HCT116 (cell line): ENCODE measurements around the gene SMARCA4.

ENCODE experiments used
- CTCF ChIP-seq, 3 experiments: fragments of 200-600 bp in 1 of 3; sonication (generic) in 1 of 3; IDR thresholded peaks in 2 of 3; conservative IDR thresholded peaks in 1 of 3; 2 replicates each; pipeline ENCODE4 v1.5.1; 2012 to 2017; ENCODE audit warnings: low read depth in 2 of 3, low read length in 2 of 3, antibody characterized with exemption in 1 of 3, borderline replicate concordance in 1 of 3, control low read depth in 1 of 3, mild to moderate bottlenecking in 1 of 3, mixed read lengths in 1 of 3, mixed run types in 1 of 3, moderate library complexity in 1 of 3; ENCODE audit not compliant: insufficient read depth in 1 of 3
- EGR1 ChIP-seq: IDR thresholded peaks from 2 replicates; pipeline ENCODE4 v1.6.1; 2012; ENCODE audit warnings: low read depth
- EZH2 ChIP-seq: fragments of 200-600 bp; sonication (generic); IDR thresholded peaks from 2 replicates; pipeline ENCODE4 v1.6.1; 2017; ENCODE audit warnings: antibody characterized with exemption, mixed run types
- EZH2phosphoT487 ChIP-seq: fragments of 200-600 bp; IDR thresholded peaks from 2 replicates; pipeline ENCODE4 v1.6.1; 2018; ENCODE audit warnings: antibody characterized with exemption, borderline replicate concordance
- FOSL1 ChIP-seq: IDR thresholded peaks from 2 replicates; pipeline ENCODE4 v1.6.1; 2012; ENCODE audit warnings: low read depth
- POLR2A ChIP-seq: IDR thresholded peaks from 2 replicates; pipeline ENCODE4 v1.7.0; 2011; ENCODE audit warnings: borderline replicate concordance; ENCODE audit not compliant: insufficient read depth, insufficient read length; ENCODE audit errors: extremely low read depth
- POLR2AphosphoS5 ChIP-seq: IDR thresholded peaks from 2 replicates; pipeline ENCODE4 v1.6.1; 2011; ENCODE audit warnings: mild to moderate bottlenecking, low read depth, low read length, moderate library complexity
- RAD21 ChIP-seq: IDR thresholded peaks from 2 replicates; pipeline ENCODE4 v1.6.1; 2012; ENCODE audit warnings: low read depth, mild to moderate bottlenecking
- REST ChIP-seq: IDR thresholded peaks from 2 replicates; pipeline ENCODE4 v1.6.1; 2012; ENCODE audit warnings: low read depth
- TCF7L2 ChIP-seq: IDR thresholded peaks from 2 replicates; pipeline ENCODE4 v1.7.0; 2011; ENCODE audit warnings: borderline replicate concordance, inconsistent platforms; ENCODE audit not compliant: insufficient read depth, insufficient read length; ENCODE audit errors: extremely low read depth
- ZFX ChIP-seq: fragments of 450-650 bp; IDR thresholded peaks from 2 replicates; pipeline ENCODE4 v1.6.1; 2017
- ZNF274 ChIP-seq: fragments of 200-500 bp; sonication (Bioruptor generic); IDR thresholded peaks from 2 replicates; pipeline ENCODE4 v1.6.1; 2014; ENCODE audit warnings: mild to moderate bottlenecking, low read depth, low read length, inconsistent platforms

DNA sequence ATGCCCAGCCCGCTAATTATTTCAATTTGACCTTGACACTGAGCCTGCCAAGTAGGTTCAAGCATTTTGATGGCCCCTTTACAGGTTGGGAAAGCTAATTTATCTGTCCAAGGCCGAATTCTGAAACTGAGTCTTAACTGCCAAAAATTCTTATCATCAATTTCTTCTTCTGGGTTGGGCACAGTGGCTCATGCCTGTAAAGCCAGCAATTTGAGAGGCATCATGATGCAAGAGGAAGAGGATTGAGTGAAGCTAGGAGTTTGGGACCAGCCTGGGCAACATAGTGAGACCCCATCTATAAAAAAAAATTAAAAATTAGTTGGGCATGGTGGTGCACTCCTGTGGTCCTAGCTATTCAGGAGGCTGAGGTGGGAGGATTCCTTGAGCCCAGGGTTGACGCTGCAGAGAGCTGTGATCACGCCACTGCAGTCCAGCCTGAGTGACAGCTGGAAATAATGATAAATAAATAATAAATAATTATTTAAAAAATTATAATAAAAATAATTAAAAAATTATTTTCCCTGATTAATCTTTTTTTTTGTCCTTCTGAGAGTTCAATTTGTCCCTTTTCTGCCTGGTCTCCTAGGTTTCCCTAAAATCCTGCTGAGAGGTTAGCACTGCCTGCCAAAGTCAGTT lies 127.2 kb downstream of the SMARCA4 start:
- TF ChIP-seq EZH2phosphoT487: no peak
- no peak for TF ChIP-seq CTCF (IDR thresholded peaks at IDR 0.05 in 2 of 3, conservative IDR thresholded peaks at IDR 0.05 in 1 of 3; ENCODE audit: borderline replicate concordance in 1 of 3, insufficient read depth in 1 of 3, low read depth in 2 of 3, low read length in 2 of 3)
- TF ChIP-seq ZNF274: no peak
- no peak for TF ChIP-seq RAD21
- no peak for TF ChIP-seq TCF7L2
- TF ChIP-seq REST: no peak
- no peak for TF ChIP-seq EGR1
- TF ChIP-seq ZFX: no peak
- no peak for TF ChIP-seq POLR2A
- TF ChIP-seq FOSL1: no peak
- no peak for TF ChIP-seq POLR2AphosphoS5
- TF ChIP-seq EZH2: no peak
